ENCODE measurements around the gene PCCA.

DNA sequence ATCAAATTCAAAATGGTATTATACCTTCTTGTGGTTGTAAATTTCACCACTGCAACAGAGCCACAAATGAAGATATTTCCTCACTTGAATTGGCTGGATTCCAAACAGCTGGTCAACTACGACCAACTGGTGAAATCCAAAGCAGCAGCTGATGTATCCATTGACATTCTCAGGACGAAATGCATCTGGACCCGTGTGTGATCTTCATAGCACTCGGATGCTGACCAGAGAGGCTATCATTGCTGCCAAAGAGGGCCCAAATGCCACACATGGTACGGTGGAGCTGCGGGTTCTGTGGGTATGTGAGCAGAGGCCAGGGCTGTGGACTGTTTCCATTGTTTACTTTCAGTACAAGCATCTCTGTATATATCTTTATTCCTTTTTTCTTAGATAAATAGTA is 25.6 kb upstream of the PCCA start:
- no peak for TF ChIP-seq CEBPB (IDR thresholded peaks at IDR 0.05)
- TF ChIP-seq POLR2A (IDR thresholded peaks at IDR 0.05; ENCODE audit: low read length) = no peak
- no peak for TF ChIP-seq EP300 (IDR thresholded peaks at IDR 0.05)
- TF ChIP-seq MYC (IDR thresholded peaks at IDR 0.05; ENCODE audit: borderline replicate concordance, low read length) = no peak
- no peak for TF ChIP-seq RAD21 (conservative IDR thresholded peaks at IDR 0.05 in 1 of 2, IDR thresholded peaks at IDR 0.05 in 1 of 2)
- no peak for TF ChIP-seq ELK1 (IDR thresholded peaks at IDR 0.05; ENCODE audit: low read depth, low read length)
- TF ChIP-seq CTCF (IDR thresholded peaks at IDR 0.05) = no peak
- TF ChIP-seq RCOR1 (IDR thresholded peaks at IDR 0.05; ENCODE audit: low read depth, low read length) = no peak

All from A549 (cell line).